H9 (cell line): ENCODE results near the gene ITPR2. TPM values are rescaled to one million over a fixed set of nuclear protein-coding genes. Genes with fewer than 3 reads are reported as not detected.

Experiments used
- DNase-seq: peaks from one replicate; pipeline ENCODE4 v3.0.0-alpha.2; 2017
- H2AFZ ChIP-seq: one replicate; pipeline ENCODE4 v1.6.1; 2013; ENCODE audit warnings: mild to moderate bottlenecking, low read length, control low read depth, moderate library complexity
- H2AK5ac ChIP-seq: 2 replicates; pipeline ENCODE4 v1.6.1; 2013; ENCODE audit warnings: low read length, control low read depth, mixed read lengths; ENCODE audit not compliant: insufficient read length
- H2BK120ac ChIP-seq: one replicate; pipeline ENCODE4 v1.6.1; 2013; ENCODE audit warnings: low read depth, mild to moderate bottlenecking, low read length, control low read depth, inconsistent platforms; ENCODE audit not compliant: poor library complexity, severe bottlenecking
- H2BK12ac ChIP-seq: 2 replicates; pipeline ENCODE4 v1.6.1; 2013; ENCODE audit warnings: low read length, control low read depth, mixed read lengths, low read depth; ENCODE audit not compliant: insufficient read length
- H2BK15ac ChIP-seq: 2 replicates; pipeline ENCODE4 v1.6.1; 2013; ENCODE audit warnings: low read depth, low read length, control low read depth
- H2BK20ac ChIP-seq: one replicate; pipeline ENCODE4 v1.6.1; 2013; ENCODE audit warnings: low read depth, mild to moderate bottlenecking, low read length, control low read depth, inconsistent platforms; ENCODE audit not compliant: poor library complexity, severe bottlenecking
- H2BK5ac ChIP-seq: 2 replicates; pipeline ENCODE4 v1.6.1; 2013; ENCODE audit warnings: low read length, control low read depth, mixed read lengths; ENCODE audit not compliant: insufficient read length
- H3K14ac ChIP-seq: 2 replicates; pipeline ENCODE4 v1.6.1; 2013; ENCODE audit warnings: low read length, control low read depth; ENCODE audit not compliant: insufficient read depth
- H3K18ac ChIP-seq: 2 replicates; pipeline ENCODE4 v1.6.1; 2013; ENCODE audit warnings: low read depth, mild to moderate bottlenecking, mixed read lengths, low read length, control low read depth; ENCODE audit not compliant: insufficient read length
- H3K23ac ChIP-seq: 2 replicates; pipeline ENCODE4 v1.6.1; 2013; ENCODE audit warnings: low read length, control low read depth, mixed read lengths, low read depth; ENCODE audit not compliant: insufficient read length
- H3K23me2 ChIP-seq: 2 replicates; pipeline ENCODE4 v1.6.1; 2013; ENCODE audit warnings: low read depth, mild to moderate bottlenecking, mixed read lengths, low read length, control low read depth; ENCODE audit not compliant: insufficient read length, poor library complexity, severe bottlenecking
- H3K27ac ChIP-seq: 2 replicates; pipeline ENCODE4 v1.5.1; 2013; ENCODE audit warnings: low read length, control low read depth, mixed read lengths, low read depth; ENCODE audit not compliant: insufficient read length
- H3K27me3 ChIP-seq: 2 replicates; pipeline ENCODE4 v1.6.1; 2013; ENCODE audit warnings: low read length, control low read depth, inconsistent platforms; ENCODE audit not compliant: insufficient read depth
- H3K4ac ChIP-seq: 2 replicates; pipeline ENCODE4 v1.6.1; 2013; ENCODE audit warnings: low read depth, mild to moderate bottlenecking, control low read depth, inconsistent platforms, low read length, moderate library complexity
- H3K4me1 ChIP-seq: 2 replicates; pipeline ENCODE4 v1.6.1; 2013; ENCODE audit warnings: low read length, control low read depth, inconsistent platforms; ENCODE audit not compliant: insufficient read depth
- H3K4me2 ChIP-seq: 2 replicates; pipeline ENCODE4 v1.6.1; 2013; ENCODE audit warnings: low read length, control low read depth, mixed read lengths; ENCODE audit not compliant: insufficient read length, insufficient read depth
- H3K56ac ChIP-seq: 2 replicates; pipeline ENCODE4 v1.6.1; 2013; ENCODE audit warnings: low read depth, mild to moderate bottlenecking, mixed read lengths, low read length, control low read depth; ENCODE audit not compliant: insufficient read length
- H3K79me1 ChIP-seq: 2 replicates; pipeline ENCODE4 v1.6.1; 2013; ENCODE audit warnings: low read depth, mild to moderate bottlenecking, moderate library complexity, low read length, control low read depth, inconsistent platforms; ENCODE audit not compliant: insufficient read depth, poor library complexity, severe bottlenecking
- H3K79me2 ChIP-seq: 2 replicates; pipeline ENCODE4 v1.6.1; 2013; ENCODE audit warnings: low read length, control low read depth, inconsistent platforms; ENCODE audit not compliant: insufficient read depth
- H3K9ac ChIP-seq: 2 replicates; pipeline ENCODE4 v1.6.1; 2013; ENCODE audit warnings: low read length, control low read depth, mixed read lengths; ENCODE audit not compliant: insufficient read length; ENCODE audit errors: extremely low read depth
- H3K9me3 ChIP-seq: one replicate; pipeline ENCODE4 v1.6.1; 2013; ENCODE audit warnings: low read depth, low read length, inconsistent platforms; ENCODE audit not compliant: control insufficient read depth
- H3T11ph ChIP-seq: one replicate; pipeline ENCODE4 v1.6.1; 2013; ENCODE audit warnings: mild to moderate bottlenecking, low read length, control low read depth, inconsistent platforms
- H4K20me1 ChIP-seq: one replicate; pipeline ENCODE4 v1.6.1; 2013; ENCODE audit not compliant: control insufficient read depth, insufficient read length, insufficient read depth
- H4K5ac ChIP-seq: 2 replicates; pipeline ENCODE4 v1.6.1; 2013; ENCODE audit warnings: low read depth, mild to moderate bottlenecking, mixed read lengths, low read length, control low read depth; ENCODE audit not compliant: insufficient read length
- H4K8ac ChIP-seq: replicated peaks from 2 replicates; pipeline ENCODE4 v1.6.1; 2013; ENCODE audit warnings: low read length, control low read depth, mixed read lengths, low read depth; ENCODE audit not compliant: insufficient read length
- H4K91ac ChIP-seq: 2 replicates; pipeline ENCODE4 v1.6.1; 2013; ENCODE audit warnings: low read depth, mild to moderate bottlenecking, moderate library complexity, mixed read lengths, low read length, control low read depth; ENCODE audit not compliant: insufficient read length
- H3K27ac Mint-ChIP-seq, 3 experiments: 2 replicates in 2 of 3; 3 replicates in 1 of 3; pipeline ENCODE4 v1.8.0; 2020 to 2021; ENCODE audit warnings: mixed read lengths in 3 of 3, mild to moderate bottlenecking in 1 of 3, moderate library complexity in 1 of 3
- H3K27me3 Mint-ChIP-seq: 2 replicates; pipeline ENCODE4 v1.8.0; 2021; ENCODE audit warnings: low read depth, mild to moderate bottlenecking, moderate library complexity, mixed read lengths
- H3K36me3 Mint-ChIP-seq, 3 experiments: 2 replicates in 2 of 3; 3 replicates in 1 of 3; pipeline ENCODE4 v1.8.0; 2020 to 2021; ENCODE audit warnings: low read depth in 3 of 3, mixed read lengths in 3 of 3; ENCODE audit not compliant: insufficient read depth in 1 of 3
- H3K4me1 Mint-ChIP-seq, 2 experiments: 2 replicates each; pipeline ENCODE4 v1.8.0; 2020; ENCODE audit warnings: mixed read lengths in 2 of 2
- H3K4me3 Mint-ChIP-seq, 2 experiments: 2 replicates in 1 of 2; 3 replicates in 1 of 2; pipeline ENCODE4 v1.8.0; 2020 to 2021; ENCODE audit warnings: mild to moderate bottlenecking in 2 of 2, mixed read lengths in 2 of 2, moderate library complexity in 1 of 2
- H3K9me3 Mint-ChIP-seq, 2 experiments: 2 replicates in 1 of 2; 3 replicates in 1 of 2; pipeline ENCODE4 v1.8.0; 2020; ENCODE audit warnings: mild to moderate bottlenecking in 2 of 2, mixed read lengths in 2 of 2, moderate library complexity in 1 of 2
- WGBS: extraction: QIAGEN DNeasy Blood & Tissue Kit; methylation state at CpG from one replicate; pipeline ENCODE4 v1.1.7; 2013; ENCODE audit warnings: missing lambda C conversion rate, low lambda C conversion rate, mixed read lengths; ENCODE audit not compliant: insufficient read length; ENCODE audit errors: extremely low coverage; 5-methylcytosine and 5-hydroxymethylcytosine counted together
- total RNA-seq: library from RNA; stranded (reverse); gene quantifications from 2 replicates; pipeline ENCODE4 v1.2.1, GENCODE V29; 2021
- TF ChIP-seq, protein P1 (sequence below): fragments of 200-600 bp; sonication (generic); conservative IDR thresholded peaks from 3 replicates; pipeline ENCODE4 v1.8.0; 2021; ENCODE audit warnings: antibody characterized with exemption, mild to moderate bottlenecking

Gene ITPR2
- total RNA-seq, 1 experiment from 2014 or later, result 14.8 TPM

GRCh38 chr12:26608273-26608672 is 224.7 kb downstream of the ITPR2 start:
- Histone ChIP-seq H2BK15ac (no peak overlapping the region), H3K23me2 (no peaks in the 10 kb centered on the region), H3K9me3 (no peaks in the 10 kb centered on the region), H3K23ac (no peak overlapping the region), H3K18ac (no peak overlapping the region), H2BK12ac (no peak overlapping the region), H3K14ac (no peak overlapping the region), H3K56ac (no peak overlapping the region), H3K4me2 (no peak overlapping the region), H2BK20ac (no peak overlapping the region), H4K5ac (no peak overlapping the region), H3K27ac (no peak overlapping the region), H3K27me3 (no peaks in the 10 kb centered on the region), H4K91ac (no peak overlapping the region), H3K79me2 (no peaks in the 10 kb centered on the region), H3T11ph (no peak overlapping the region), H2AK5ac (no peak overlapping the region), H3K9ac (no peak overlapping the region), H2BK5ac (no peak overlapping the region), H3K4me1 (no peaks in the 10 kb centered on the region), H2BK120ac (no peak overlapping the region), H2AFZ (no peak overlapping the region), H3K4ac (no peak overlapping the region), H4K20me1 (no peaks in the 10 kb centered on the region), H4K8ac (no peak overlapping the region), H3K79me1 (no peaks in the 10 kb centered on the region)
- no peaks in the 10 kb centered on the region for H3K4me1 Mint-ChIP-seq
- DNase-seq, result no peak
- TF ChIP-seq, protein P1, sequence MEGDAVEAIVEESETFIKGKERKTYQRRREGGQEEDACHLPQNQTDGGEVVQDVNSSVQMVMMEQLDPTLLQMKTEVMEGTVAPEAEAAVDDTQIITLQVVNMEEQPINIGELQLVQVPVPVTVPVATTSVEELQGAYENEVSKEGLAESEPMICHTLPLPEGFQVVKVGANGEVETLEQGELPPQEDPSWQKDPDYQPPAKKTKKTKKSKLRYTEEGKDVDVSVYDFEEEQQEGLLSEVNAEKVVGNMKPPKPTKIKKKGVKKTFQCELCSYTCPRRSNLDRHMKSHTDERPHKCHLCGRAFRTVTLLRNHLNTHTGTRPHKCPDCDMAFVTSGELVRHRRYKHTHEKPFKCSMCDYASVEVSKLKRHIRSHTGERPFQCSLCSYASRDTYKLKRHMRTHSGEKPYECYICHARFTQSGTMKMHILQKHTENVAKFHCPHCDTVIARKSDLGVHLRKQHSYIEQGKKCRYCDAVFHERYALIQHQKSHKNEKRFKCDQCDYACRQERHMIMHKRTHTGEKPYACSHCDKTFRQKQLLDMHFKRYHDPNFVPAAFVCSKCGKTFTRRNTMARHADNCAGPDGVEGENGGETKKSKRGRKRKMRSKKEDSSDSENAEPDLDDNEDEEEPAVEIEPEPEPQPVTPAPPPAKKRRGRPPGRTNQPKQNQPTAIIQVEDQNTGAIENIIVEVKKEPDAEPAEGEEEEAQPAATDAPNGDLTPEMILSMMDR, result no peak
- no peak overlapping the region for H3K4me3 Mint-ChIP-seq
- H3K27me3 Mint-ChIP-seq, result no peaks in the 10 kb centered on the region
- H3K9me3 Mint-ChIP-seq, result no peaks in the 10 kb centered on the region
- WGBS, result no CpG with 5 or more reads among the region's 12 CpGs
- no peaks in the 10 kb centered on the region; a peak in 3 of 7 replicates for H3K36me3 Mint-ChIP-seq
- peak overlapping the region in 1 of 3 experiments; percentile 46; a peak in 1 of 7 replicates for H3K27ac Mint-ChIP-seq
